HEK293 (cell line): ENCODE data around the gene PAQR7.

ENCODE experiments used
- BCL11A ChIP-seq: fragments of 450-650 bp; formaldehyde crosslinking; IDR thresholded peaks from 2 replicates; pipeline ENCODE4 v1.5.1; 2016; ENCODE audit warnings: low read depth, missing biosample characterization, missing genetic modification characterization
- HOXD13 ChIP-seq: sonication (generic); formaldehyde crosslinking; IDR thresholded peaks from 2 replicates; pipeline ENCODE4 v1.8.0; 2022; ENCODE audit warnings: missing genetic modification reagents, borderline replicate concordance
- KLF16 ChIP-seq: fragments of 450-650 bp; formaldehyde crosslinking; IDR thresholded peaks from 2 replicates; pipeline ENCODE4 v1.5.1; 2017; ENCODE audit warnings: missing biosample characterization, missing genetic modification characterization
- OSR2 ChIP-seq: fragments of 450-650 bp; formaldehyde crosslinking; IDR thresholded peaks from 2 replicates; pipeline ENCODE4 v1.5.1; 2016; ENCODE audit warnings: missing biosample characterization, missing genetic modification characterization
- PBX3 ChIP-seq: sonication (generic); formaldehyde crosslinking; IDR thresholded peaks from 2 replicates; pipeline ENCODE4 v1.8.1; 2022; ENCODE audit warnings: mild to moderate bottlenecking, moderate library complexity, missing genetic modification reagents
- ZBTB10 ChIP-seq: fragments of 450-650 bp; formaldehyde crosslinking; IDR thresholded peaks from 2 replicates; pipeline ENCODE4 v1.5.1; 2016; ENCODE audit warnings: missing biosample characterization, missing genetic modification characterization
- ZBTB8A ChIP-seq: fragments of 450-650 bp; formaldehyde crosslinking; IDR thresholded peaks from 2 replicates; pipeline ENCODE4 v1.5.1; 2016; ENCODE audit warnings: missing biosample characterization, missing genetic modification characterization
- ZNF121 ChIP-seq: fragments of 450-650 bp; formaldehyde crosslinking; IDR thresholded peaks from 2 replicates; pipeline ENCODE4 v1.5.1; 2016; ENCODE audit warnings: missing biosample characterization, missing genetic modification characterization
- ZNF239 ChIP-seq: fragments of 450-650 bp; formaldehyde crosslinking; IDR thresholded peaks from 2 replicates; pipeline ENCODE4 v1.5.1; 2016; ENCODE audit warnings: missing biosample characterization, missing genetic modification characterization
- ZNF324 ChIP-seq: fragments of 450-650 bp; formaldehyde crosslinking; IDR thresholded peaks from 2 replicates; pipeline ENCODE4 v1.5.1; 2016; ENCODE audit warnings: missing biosample characterization, missing genetic modification characterization
- ZNF416 ChIP-seq: fragments of 450-650 bp; formaldehyde crosslinking; IDR thresholded peaks from 2 replicates; pipeline ENCODE4 v1.5.1; 2016; ENCODE audit warnings: missing biosample characterization, missing genetic modification characterization
- ZNF426 ChIP-seq: fragments of 450-650 bp; formaldehyde crosslinking; IDR thresholded peaks from 2 replicates; pipeline ENCODE4 v1.5.1; 2017; ENCODE audit warnings: missing biosample characterization, missing genetic modification characterization, mild to moderate bottlenecking, inconsistent platforms, moderate library complexity
- ZNF488 ChIP-seq: fragments of 450-650 bp; formaldehyde crosslinking; IDR thresholded peaks from 2 replicates; pipeline ENCODE4 v1.5.1; 2016; ENCODE audit warnings: missing biosample characterization, missing genetic modification characterization
- ZNF600 ChIP-seq: fragments of 450-650 bp; formaldehyde crosslinking; IDR thresholded peaks from 2 replicates; pipeline ENCODE4 v1.5.1; 2016; ENCODE audit warnings: missing biosample characterization, missing genetic modification characterization
- ZNF623 ChIP-seq: fragments of 450-650 bp; formaldehyde crosslinking; IDR thresholded peaks from 2 replicates; pipeline ENCODE4 v1.5.1; 2016; ENCODE audit warnings: missing biosample characterization, missing genetic modification characterization
- ZNF629 ChIP-seq: fragments of 450-650 bp; formaldehyde crosslinking; IDR thresholded peaks from 2 replicates; pipeline ENCODE4 v1.5.1; 2017; ENCODE audit warnings: missing biosample characterization, missing genetic modification characterization
- ZNF670 ChIP-seq: fragments of 450-650 bp; formaldehyde crosslinking; IDR thresholded peaks from 2 replicates; pipeline ENCODE4 v1.5.1; 2016; ENCODE audit warnings: missing biosample characterization, missing genetic modification characterization, low read depth
- ZNF701 ChIP-seq: fragments of 450-650 bp; formaldehyde crosslinking; IDR thresholded peaks from 2 replicates; pipeline ENCODE4 v1.5.1; 2016; ENCODE audit warnings: missing biosample characterization, missing genetic modification characterization
- ZXDB ChIP-seq: fragments of 450-650 bp; formaldehyde crosslinking; IDR thresholded peaks from 2 replicates; pipeline ENCODE4 v1.5.1; 2016; ENCODE audit warnings: missing biosample characterization, missing genetic modification characterization
- TF ChIP-seq, protein P1 (sequence below): fragments of 450-650 bp; formaldehyde crosslinking; IDR thresholded peaks from 2 replicates; pipeline ENCODE4 v1.5.1; 2016; ENCODE audit warnings: missing biosample characterization, missing genetic modification characterization
- TF ChIP-seq, protein P2 (sequence below): IDR thresholded peaks from 2 replicates; pipeline ENCODE4 v1.6.1; 2011; ENCODE audit warnings: mild to moderate bottlenecking, low read depth, low read length, borderline replicate concordance
- TF ChIP-seq, protein P3 (sequence below): fragments of 450-650 bp; formaldehyde crosslinking; IDR thresholded peaks from 2 replicates; pipeline ENCODE4 v1.5.1; 2016; ENCODE audit warnings: missing biosample characterization, missing genetic modification characterization
- TF ChIP-seq, protein P4 (sequence below): fragments of 450-650 bp; formaldehyde crosslinking; IDR thresholded peaks from 2 replicates; pipeline ENCODE4 v1.5.1; 2016; ENCODE audit warnings: missing biosample characterization, missing genetic modification characterization
- TF ChIP-seq, protein P5 (sequence below): fragments of 450-650 bp; formaldehyde crosslinking; optimal IDR thresholded peaks from 2 replicates; pipeline ENCODE3; 2016; ENCODE audit warnings: missing biosample characterization, mild to moderate bottlenecking, missing genetic modification characterization

Gene PAQR7

DNA sequence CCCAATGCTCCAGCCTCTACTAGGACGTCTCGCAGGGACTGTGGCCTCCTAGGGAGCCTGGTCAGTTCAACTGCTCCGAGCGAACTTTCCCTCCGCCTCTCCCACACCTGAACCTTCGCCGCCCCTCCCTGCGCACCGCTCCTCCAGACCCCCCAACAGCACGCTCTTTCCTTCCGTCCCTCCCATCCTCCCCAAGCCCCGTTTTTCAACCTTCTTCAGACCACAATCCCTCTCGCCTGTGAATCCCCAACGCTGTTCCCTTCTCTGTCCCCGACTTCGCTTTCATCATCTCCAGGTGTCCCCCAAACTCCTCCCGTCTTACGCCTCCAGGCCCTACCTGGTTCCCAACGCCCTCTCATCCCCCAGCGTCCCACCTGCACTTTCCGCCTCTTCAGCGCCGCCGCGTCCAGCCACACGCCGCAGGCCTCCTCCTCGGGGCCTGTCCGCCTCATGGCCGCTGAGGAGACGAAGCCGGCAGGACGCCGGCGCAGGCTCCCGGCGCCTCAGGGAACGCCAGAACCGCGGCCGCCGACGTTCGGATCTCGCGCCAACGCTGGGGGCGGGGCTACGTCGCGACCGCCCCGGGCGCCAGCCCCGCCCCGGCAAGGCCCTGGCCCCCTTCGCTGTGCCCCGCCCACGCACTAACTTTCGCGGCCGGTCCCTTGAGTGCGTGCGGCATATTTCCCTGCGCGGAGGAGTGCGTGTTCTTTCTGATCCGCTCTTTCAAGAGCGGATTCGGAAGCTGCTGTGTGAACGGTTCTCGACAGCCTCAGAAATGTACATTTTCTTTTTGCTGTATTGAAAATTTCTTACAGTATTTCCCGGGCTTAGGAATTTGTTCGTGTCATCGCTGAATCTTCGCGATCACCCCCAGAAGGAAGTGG, 16.4 kb downstream of the PAQR7 start, which contains the start of gene AUNIP (continued):
- peak; percentile 92 for TF ChIP-seq ZBTB10 (tag by site-specific recombination)
- TF ChIP-seq, protein P1, sequence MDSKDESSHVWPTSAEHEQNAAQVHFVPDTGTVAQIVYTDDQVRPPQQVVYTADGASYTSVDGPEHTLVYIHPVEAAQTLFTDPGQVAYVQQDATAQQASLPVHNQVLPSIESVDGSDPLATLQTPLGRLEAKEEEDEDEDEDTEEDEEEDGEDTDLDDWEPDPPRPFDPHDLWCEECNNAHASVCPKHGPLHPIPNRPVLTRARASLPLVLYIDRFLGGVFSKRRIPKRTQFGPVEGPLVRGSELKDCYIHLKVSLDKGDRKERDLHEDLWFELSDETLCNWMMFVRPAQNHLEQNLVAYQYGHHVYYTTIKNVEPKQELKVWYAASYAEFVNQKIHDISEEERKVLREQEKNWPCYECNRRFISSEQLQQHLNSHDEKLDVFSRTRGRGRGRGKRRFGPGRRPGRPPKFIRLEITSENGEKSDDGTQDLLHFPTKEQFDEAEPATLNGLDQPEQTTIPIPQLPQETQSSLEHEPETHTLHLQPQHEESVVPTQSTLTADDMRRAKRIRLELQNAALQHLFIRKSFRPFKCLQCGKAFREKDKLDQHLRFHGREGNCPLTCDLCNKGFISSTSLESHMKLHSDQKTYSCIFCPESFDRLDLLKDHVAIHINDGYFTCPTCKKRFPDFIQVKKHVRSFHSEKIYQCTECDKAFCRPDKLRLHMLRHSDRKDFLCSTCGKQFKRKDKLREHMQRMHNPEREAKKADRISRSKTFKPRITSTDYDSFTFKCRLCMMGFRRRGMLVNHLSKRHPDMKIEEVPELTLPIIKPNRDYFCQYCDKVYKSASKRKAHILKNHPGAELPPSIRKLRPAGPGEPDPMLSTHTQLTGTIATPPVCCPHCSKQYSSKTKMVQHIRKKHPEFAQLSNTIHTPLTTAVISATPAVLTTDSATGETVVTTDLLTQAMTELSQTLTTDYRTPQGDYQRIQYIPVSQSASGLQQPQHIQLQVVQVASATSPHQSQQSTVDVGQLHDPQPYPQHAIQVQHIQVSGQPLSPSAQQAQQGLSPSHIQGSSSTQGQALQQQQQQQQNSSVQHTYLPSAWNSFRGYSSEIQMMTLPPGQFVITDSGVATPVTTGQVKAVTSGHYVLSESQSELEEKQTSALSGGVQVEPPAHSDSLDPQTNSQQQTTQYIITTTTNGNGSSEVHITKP (tag by site-specific recombination): peak; percentile 99
- TF ChIP-seq ZNF670: no peak
- TF ChIP-seq ZNF701: 0 out of 2 replicates have a peak, but pooled peaks have one; percentile 71
- no peak for TF ChIP-seq ZNF488
- peak; percentile 88 for TF ChIP-seq ZXDB
- peak; percentile 95 for TF ChIP-seq ZNF239 (tag by site-specific recombination)
- peak; percentile 37; the same call in 1 of the 2 replicates for TF ChIP-seq ZNF623 (tag by site-specific recombination)
- TF ChIP-seq, protein P2, sequence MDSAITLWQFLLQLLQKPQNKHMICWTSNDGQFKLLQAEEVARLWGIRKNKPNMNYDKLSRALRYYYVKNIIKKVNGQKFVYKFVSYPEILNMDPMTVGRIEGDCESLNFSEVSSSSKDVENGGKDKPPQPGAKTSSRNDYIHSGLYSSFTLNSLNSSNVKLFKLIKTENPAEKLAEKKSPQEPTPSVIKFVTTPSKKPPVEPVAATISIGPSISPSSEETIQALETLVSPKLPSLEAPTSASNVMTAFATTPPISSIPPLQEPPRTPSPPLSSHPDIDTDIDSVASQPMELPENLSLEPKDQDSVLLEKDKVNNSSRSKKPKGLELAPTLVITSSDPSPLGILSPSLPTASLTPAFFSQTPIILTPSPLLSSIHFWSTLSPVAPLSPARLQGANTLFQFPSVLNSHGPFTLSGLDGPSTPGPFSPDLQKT: no peak
- TF ChIP-seq PBX3 (CRISPR knock-in tag): peak; percentile 89; the same call in 1 of the 2 replicates
- 0 out of 2 replicates have a peak, but pooled peaks have one; percentile 14 for TF ChIP-seq HOXD13
- peak; percentile 65 for TF ChIP-seq ZNF629 (tag by site-specific recombination)
- no peak for TF ChIP-seq ZNF426 (tag by site-specific recombination)
- TF ChIP-seq ZNF121 (tag by site-specific recombination): peak; percentile 55; the same call in 1 of the 2 replicates
- peak; percentile 89 for TF ChIP-seq ZNF324 (tag by site-specific recombination)
- TF ChIP-seq, protein P3, sequence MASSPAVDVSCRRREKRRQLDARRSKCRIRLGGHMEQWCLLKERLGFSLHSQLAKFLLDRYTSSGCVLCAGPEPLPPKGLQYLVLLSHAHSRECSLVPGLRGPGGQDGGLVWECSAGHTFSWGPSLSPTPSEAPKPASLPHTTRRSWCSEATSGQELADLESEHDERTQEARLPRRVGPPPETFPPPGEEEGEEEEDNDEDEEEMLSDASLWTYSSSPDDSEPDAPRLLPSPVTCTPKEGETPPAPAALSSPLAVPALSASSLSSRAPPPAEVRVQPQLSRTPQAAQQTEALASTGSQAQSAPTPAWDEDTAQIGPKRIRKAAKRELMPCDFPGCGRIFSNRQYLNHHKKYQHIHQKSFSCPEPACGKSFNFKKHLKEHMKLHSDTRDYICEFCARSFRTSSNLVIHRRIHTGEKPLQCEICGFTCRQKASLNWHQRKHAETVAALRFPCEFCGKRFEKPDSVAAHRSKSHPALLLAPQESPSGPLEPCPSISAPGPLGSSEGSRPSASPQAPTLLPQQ (tag by site-specific recombination): peak; percentile 90
- peak; percentile 83 for TF ChIP-seq KLF16 (tag by site-specific recombination)
- TF ChIP-seq, protein P4, sequence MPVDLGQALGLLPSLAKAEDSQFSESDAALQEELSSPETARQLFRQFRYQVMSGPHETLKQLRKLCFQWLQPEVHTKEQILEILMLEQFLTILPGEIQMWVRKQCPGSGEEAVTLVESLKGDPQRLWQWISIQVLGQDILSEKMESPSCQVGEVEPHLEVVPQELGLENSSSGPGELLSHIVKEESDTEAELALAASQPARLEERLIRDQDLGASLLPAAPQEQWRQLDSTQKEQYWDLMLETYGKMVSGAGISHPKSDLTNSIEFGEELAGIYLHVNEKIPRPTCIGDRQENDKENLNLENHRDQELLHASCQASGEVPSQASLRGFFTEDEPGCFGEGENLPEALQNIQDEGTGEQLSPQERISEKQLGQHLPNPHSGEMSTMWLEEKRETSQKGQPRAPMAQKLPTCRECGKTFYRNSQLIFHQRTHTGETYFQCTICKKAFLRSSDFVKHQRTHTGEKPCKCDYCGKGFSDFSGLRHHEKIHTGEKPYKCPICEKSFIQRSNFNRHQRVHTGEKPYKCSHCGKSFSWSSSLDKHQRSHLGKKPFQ (tag by site-specific recombination): peak; percentile 55; the same call in 1 of the 2 replicates
- TF ChIP-seq, protein P5, sequence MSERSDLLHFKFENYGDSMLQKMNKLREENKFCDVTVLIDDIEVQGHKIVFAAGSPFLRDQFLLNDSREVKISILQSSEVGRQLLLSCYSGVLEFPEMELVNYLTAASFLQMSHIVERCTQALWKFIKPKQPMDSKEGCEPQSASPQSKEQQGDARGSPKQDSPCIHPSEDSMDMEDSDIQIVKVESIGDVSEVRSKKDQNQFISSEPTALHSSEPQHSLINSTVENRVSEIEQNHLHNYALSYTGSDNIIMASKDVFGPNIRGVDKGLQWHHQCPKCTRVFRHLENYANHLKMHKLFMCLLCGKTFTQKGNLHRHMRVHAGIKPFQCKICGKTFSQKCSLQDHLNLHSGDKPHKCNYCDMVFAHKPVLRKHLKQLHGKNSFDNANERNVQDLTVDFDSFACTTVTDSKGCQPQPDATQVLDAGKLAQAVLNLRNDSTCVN: peak; percentile 76
- TF ChIP-seq ZNF416 (tag by site-specific recombination): 0 out of 2 replicates have a peak, but pooled peaks have one; percentile 49
- TF ChIP-seq BCL11A: no peak
- peak; percentile 53; the same call in 1 of the 2 replicates for TF ChIP-seq ZBTB8A (tag by site-specific recombination)
- TF ChIP-seq OSR2 (tag by site-specific recombination): no peak; the same call in 1 of the 2 replicates
- peak; percentile 93; the same call in 1 of the 2 replicates for TF ChIP-seq ZNF600 (tag by site-specific recombination)
